Measurements from ENCODE around the gene ERC2.

- TF ChIP-seq GATA2 (IDR thresholded peaks at IDR 0.05; ENCODE audit: low read depth, low read length): no peak
- TF ChIP-seq GATA3 (IDR thresholded peaks at IDR 0.05; ENCODE audit: low read depth, low read length): no peak
Measured at GRCh38 chr3:55852326-55852725, 615.9 kb downstream of the ERC2 start.

All from SH-SY5Y (cell line).